NCI-H510A treated with DMSO at 0.1 percent for 48 hours (cell line): ENCODE results near the gene SIN3A.
"Not testable (repeated sequence)": the region's sequence is repeated elsewhere in the genome, so short reads cannot be mapped to it uniquely, and the experiment has no call there.

ENCODE experiments used
- DNase-seq: peaks from one replicate; lab custom pipeline; 2025; lab: John Stamatoyannopoulos, UW

The SIN3A gene

DNA sequence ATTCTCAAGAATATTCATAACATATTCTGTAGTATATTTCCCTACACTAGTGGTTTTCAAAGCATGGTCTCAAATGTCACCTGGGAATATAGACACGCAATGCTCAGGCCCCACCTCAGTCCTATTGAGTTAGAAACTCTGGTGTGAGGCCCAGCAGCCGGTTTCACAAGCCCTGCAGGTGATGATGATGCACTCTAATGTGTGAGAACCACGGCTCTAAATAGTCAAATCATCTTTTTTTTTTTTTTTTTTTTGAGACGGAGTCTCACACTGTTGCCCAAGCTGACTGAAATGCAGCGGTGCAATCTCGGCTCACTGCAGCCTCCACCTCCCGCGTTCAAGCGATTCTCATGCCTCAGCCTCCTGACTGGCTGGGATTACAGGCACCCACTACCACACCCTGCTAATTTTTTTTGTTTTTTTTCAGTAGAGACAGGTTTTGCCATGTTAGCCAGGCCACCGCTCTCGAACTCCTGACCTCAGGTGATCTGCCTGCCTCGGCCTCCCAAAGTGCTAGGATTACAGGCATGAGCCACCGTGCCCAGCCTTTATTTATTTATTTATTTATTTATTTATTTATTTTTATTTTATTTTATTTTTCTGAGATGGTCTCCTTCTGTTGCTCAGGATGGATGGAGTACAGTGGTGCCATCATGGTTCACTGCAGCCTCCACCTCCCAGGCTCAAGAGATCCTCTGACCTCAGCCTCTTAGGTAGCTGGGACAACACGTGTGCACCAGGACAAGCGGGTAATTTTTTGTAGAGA lies 117.7 kb downstream of the SIN3A start:
- not testable (repeated sequence) for DNase-seq

DNA sequence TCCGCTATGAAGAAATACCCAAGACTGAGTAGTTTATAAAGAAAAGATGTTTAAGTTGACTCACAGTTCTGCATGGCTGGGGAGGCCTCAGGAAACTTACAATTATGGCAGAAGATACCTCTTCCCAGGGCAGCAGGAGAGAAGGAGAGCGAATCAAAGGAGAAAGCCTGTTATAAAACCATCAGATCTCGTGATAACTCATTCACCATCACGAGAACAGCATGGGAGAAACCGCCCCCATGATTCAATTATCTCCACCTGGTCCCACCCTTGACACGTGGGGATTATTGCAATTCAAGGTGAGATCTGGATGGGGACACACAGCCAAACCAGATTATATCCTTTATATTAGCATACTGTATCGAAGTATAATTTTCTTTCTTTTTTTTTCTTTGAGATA lies 119.4 kb downstream of the SIN3A start:
- DNase-seq = not testable (repeated sequence)

DNA sequence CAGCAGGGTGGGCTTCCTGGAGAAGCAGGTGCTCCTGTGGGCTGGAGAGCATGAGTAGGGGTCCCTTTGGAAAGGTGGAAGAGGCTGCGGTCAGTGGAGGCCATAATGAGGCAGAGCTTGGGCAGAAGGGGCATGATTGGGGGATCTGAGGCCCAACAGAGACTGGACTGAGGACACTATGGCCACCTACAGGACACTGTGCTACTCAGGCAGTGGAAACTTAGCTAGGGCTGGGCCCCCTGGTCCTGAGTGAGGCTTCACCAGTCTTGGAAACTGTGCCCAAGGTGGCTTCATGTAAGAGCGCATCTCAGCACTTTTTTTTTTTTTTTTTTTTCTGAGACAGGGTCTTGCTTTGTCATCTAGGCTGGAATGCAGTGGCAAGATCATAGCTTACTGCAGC lies 121.9 kb downstream of the SIN3A start:
- no peak for DNase-seq

DNA sequence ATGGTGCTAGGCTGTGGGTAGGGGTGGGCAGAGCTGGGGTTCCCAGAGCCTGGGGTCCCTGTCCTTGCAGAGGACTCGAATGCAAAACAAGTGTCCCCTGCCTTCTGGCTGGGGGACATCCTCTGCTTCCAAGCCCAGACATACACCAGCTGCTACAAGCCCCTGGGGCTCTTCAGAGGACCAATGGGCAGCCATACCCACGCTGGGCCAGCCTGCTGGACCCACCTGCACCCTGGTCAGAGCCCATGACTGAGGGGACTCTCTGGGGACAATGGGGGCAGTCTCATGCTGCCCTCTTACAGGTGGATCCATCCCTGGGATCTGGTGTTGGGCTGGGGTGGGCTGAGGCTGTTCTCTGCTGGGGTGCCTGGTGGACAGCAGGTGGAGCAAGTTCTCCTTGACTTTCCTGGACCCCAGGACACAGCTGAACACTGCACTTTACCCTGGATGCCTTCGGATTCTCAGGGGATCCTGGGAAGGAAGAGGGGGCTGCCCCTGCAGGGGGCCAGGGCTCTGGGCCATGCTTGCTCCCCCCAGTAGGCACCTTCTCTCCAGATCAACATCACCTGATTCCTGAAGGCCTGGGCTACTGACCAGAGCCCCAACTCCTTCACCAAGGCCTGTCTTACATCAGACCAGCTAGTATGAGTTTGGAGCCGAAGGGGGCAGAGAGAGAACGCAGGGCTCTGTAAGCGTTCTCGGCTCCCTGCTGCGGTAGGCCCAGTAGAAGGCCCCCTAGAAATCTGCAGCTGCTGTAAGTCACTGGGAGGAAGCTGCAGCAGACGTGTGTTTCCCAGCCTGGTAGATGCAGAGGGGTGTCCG lies 122.8 kb downstream of the SIN3A start:
- DNase-seq = no peak

DNA sequence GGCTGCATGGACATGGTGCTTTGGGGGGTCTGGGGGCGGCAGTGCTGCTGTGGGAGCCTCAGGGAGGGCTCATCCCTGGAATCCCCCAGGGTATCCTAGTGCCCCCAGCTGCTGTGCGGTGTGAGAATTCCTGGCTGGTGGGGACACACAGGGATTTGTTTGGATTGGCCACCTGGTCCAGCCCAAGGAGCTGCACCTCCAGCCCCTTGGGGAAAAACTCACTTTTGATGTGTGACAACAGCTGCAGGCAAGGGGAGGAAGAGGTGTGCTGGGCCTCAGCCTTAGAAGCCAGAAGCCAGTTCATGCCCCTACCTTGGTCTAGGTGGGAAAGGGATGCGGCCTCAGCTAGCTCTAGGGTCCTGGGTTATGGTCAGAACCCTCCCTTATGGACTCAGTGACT lies 124.0 kb downstream of the SIN3A start:
- no peak for DNase-seq

DNA sequence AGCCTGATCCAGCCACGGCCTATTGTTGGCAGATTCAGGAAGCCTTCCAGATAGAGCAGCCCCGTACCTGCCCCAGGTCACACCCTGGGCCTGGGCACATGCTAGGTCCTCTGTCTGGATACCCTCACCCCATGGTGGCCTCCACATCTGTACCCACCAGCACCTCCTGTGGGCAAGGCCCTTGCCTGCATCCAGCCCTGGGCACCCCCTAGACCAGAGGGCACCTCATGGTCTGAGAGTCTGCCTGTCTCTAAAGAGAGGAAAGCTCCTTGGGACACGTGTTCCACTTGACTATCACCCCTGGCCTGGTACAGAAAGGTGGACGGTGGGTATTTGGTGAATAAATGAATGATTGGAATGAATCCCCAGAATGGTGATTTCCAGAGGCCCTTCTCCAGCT lies 124.5 kb downstream of the SIN3A start:
- DNase-seq = no peak

DNA sequence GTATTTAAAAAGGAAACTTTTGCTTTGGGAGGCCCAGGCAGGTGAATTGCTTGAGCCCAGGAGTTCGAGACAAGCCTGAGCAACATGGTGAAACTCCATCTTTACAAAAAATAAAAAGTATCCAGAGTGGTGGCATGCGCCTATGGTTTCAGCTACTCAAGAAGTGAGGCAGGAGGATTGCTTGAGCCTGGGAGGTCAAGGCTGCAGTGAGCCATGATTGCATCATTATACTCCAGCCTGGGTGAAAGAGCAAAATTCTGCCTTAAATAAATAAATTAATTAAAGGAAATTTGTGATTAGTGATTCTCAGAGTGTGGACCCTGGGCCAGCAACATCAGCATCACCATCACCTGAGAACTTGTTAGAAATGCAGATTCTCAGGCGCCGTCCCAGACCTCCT lies 125.6 kb downstream of the SIN3A start:
- no peak for DNase-seq

DNA sequence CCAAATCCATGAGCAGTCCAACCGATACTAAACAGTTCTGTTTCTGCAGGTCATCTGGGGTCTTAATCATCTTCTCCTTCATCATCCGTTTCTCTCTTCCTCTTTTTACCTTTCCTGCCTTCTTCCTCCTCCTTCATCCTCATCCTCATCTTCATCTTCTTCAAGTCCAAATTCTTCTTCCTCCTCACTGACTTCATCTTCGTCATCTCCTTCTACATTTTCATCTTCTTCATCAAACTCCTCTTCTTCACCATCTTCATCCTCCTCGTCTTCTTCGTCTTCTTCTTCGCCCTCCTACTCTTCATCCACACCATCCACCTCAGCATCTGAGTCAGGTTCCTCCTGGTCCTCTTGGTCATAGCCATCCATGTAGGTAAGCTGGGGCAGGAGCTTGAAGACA lies 129.8 kb downstream of the SIN3A start:
- DNase-seq = no peak
